ENCODE results near the gene MCC. TPM values are rescaled to one million over a fixed set of nuclear protein-coding genes. Genes with fewer than 3 reads are reported as not detected.

MCC gene
- total RNA-seq, 4 donors from 2014 or later = 6.8 to 11.9 (median 9.0) TPM

GRCh38 chr5:113230711-113231652 lies 257.3 kb downstream of the MCC start:
- Histone ChIP-seq H3K27me3 (no peaks in the 10 kb centered on the region), H3K4me3 (no peak overlapping the region), H3K36me3 (no peaks in the 10 kb centered on the region), H3K9me3 (no peaks in the 10 kb centered on the region), H3K4me1 (peaks cover 17 to 49% of the 10 kb centered on the region in 2 donors), H3K27ac (peak overlapping the region in 1 of 4 donors; percentile 14)
- intact Hi-C loops (cut with DNase I; ENCODE audit: low total_unique reads) = loop anchor here (1.0 to 10.0 kb wide), 2 partner anchors 27 to 64 kb away; no protein-coding TSS in a partner anchor
- TF ChIP-seq POLR2A (IDR thresholded peaks at IDR 0.05) (no peak), CTCF (IDR thresholded peaks at IDR 0.05 in 4 of 5, conservative IDR thresholded peaks at IDR 0.05 in 1 of 5) (no peak)
- ATAC-seq = no peak
- in situ Hi-C loops (cut with MboI; ENCODE audit: low sequenced_read_pairs in 4 of 4) = no loop called here
- DNase-seq = no peak

- Histone ChIP-seq H3K27ac (no peak overlapping the region), H3K36me3 (no peaks in the 10 kb centered on the region), H3K4me3 (no peak overlapping the region), H3K4me1 (peaks cover 18 to 44% of the 10 kb centered on the region in 2 donors), H3K27me3 (no peaks in the 10 kb centered on the region), H3K9me3 (no peaks in the 10 kb centered on the region)
- in situ Hi-C loops (cut with MboI; ENCODE audit: low sequenced_read_pairs in 4 of 4) = no loop called here
- TF ChIP-seq POLR2A (IDR thresholded peaks at IDR 0.05) (no peak), CTCF (IDR thresholded peaks at IDR 0.05 in 4 of 5, conservative IDR thresholded peaks at IDR 0.05 in 1 of 5) (no peak)
- intact Hi-C loops (cut with DNase I; ENCODE audit: low total_unique reads) = no loop called here
- DNase-seq (no peak), ATAC-seq (no peak)
Measured at GRCh38 chr5:113227798-113228197, 260.5 kb downstream of the MCC start.

GRCh38 chr5:113226116-113226736 lies 262.0 kb downstream of the MCC start:
- in situ Hi-C loops (cut with MboI; ENCODE audit: low sequenced_read_pairs in 4 of 4) (no loop called here), intact Hi-C loops (cut with DNase I; ENCODE audit: low total_unique reads) (no loop called here)
- Histone ChIP-seq H3K9me3 (no peaks in the 10 kb centered on the region), H3K27ac (no peak overlapping the region), H3K4me3 (no peak overlapping the region), H3K27me3 (no peaks in the 10 kb centered on the region), H3K36me3 (no peaks in the 10 kb centered on the region), H3K4me1 (peaks cover 11 to 37% of the 10 kb centered on the region in 2 donors)
- DNase-seq (no peak), ATAC-seq (no peak)
- TF ChIP-seq CTCF (IDR thresholded peaks at IDR 0.05 in 4 of 5, conservative IDR thresholded peaks at IDR 0.05 in 1 of 5) = no peak
- TF ChIP-seq POLR2A (IDR thresholded peaks at IDR 0.05) = no peak

- no peak for DNase-seq
- Histone ChIP-seq H3K4me3 (no peak overlapping the region), H3K36me3 (no peaks in the 10 kb centered on the region), H3K9me3 (no peaks in the 10 kb centered on the region), H3K27ac (peak overlapping the region in 2 of 4 donors; percentile 19 to 38), H3K4me1 (peaks cover 9 to 27% of the 10 kb centered on the region in 2 donors), H3K27me3 (no peaks in the 10 kb centered on the region)
- TF ChIP-seq CTCF (IDR thresholded peaks at IDR 0.05 in 4 of 5, conservative IDR thresholded peaks at IDR 0.05 in 1 of 5) (no peak), POLR2A (IDR thresholded peaks at IDR 0.05) (no peak)
- no peak for ATAC-seq
- intact Hi-C loops (cut with DNase I; ENCODE audit: low total_unique reads) = no loop called here
- in situ Hi-C loops (cut with MboI; ENCODE audit: low sequenced_read_pairs in 4 of 4) = no loop called here
Measured at GRCh38 chr5:113225259-113225658, 263.0 kb downstream of the MCC start.
